Measurements from ENCODE around the gene MSI2.

The MSI2 gene

DNA sequence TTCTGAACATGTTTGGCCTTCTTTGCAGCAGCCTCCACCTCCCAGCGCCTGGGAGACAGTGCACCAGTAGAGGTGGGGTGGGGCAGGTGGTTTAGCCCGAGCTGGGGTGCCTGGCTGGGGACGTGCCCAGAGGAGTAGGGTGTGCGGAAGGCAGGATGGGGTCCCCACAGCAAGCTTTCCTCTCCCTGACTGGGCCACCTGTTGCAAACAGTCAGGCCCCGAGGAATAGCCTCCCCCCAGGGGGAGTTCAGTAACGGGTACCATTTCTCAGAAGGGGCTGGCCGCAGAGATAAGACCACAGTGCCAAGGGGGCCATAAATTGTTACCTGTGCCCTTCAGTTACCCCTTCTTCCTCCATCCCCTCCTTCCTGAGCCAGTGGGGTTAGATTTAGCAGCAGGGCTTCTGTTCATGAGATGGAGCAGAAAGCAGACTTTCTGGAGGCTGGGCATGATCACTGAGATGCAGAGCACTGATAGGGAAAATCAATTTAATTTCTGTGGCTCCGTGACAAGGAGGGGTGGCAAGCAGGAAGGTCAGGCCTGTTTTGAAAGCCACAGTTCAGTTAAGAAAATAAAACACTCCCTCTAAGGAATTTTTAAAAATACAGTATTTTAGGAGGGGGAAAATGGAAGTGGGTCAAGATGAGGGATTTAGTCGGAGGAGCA is 181.9 kb downstream of the MSI2 start:
- no peak for DNase-seq (ENCODE audit: low read depth)
- TF ChIP-seq, protein P1, sequence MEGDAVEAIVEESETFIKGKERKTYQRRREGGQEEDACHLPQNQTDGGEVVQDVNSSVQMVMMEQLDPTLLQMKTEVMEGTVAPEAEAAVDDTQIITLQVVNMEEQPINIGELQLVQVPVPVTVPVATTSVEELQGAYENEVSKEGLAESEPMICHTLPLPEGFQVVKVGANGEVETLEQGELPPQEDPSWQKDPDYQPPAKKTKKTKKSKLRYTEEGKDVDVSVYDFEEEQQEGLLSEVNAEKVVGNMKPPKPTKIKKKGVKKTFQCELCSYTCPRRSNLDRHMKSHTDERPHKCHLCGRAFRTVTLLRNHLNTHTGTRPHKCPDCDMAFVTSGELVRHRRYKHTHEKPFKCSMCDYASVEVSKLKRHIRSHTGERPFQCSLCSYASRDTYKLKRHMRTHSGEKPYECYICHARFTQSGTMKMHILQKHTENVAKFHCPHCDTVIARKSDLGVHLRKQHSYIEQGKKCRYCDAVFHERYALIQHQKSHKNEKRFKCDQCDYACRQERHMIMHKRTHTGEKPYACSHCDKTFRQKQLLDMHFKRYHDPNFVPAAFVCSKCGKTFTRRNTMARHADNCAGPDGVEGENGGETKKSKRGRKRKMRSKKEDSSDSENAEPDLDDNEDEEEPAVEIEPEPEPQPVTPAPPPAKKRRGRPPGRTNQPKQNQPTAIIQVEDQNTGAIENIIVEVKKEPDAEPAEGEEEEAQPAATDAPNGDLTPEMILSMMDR (conservative IDR thresholded peaks at IDR 0.05; ENCODE audit: low read depth, low read length), result no peak
- no peak overlapping the region for H3K4me3 ChIP-seq (ENCODE audit: low read depth, low read length)

DNA sequence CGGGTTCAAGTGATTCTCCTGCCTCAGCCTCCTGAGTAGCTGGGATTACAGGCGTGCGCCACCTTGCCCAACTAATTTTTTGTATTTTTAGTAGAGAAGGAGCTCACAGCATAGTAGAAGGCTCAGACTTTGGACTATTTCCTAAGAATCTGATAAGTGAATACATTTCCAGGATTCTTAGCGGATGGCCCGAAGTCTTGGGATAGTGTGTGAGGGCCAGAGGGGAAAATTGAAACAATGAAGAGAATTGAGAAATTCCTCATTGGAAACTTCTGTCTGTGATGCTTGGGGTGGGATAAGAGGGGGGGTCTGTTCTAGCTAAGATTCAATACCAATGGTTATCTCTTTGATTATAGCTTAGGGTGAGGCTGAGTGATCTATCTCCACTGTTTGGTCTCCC is 183.3 kb downstream of the MSI2 start:
- TF ChIP-seq, protein P1 (conservative IDR thresholded peaks at IDR 0.05; ENCODE audit: low read depth, low read length), result no peak
- DNase-seq (ENCODE audit: low read depth), result no peak
- H3K4me3 ChIP-seq (ENCODE audit: low read depth, low read length), result no peak overlapping the region

DNA sequence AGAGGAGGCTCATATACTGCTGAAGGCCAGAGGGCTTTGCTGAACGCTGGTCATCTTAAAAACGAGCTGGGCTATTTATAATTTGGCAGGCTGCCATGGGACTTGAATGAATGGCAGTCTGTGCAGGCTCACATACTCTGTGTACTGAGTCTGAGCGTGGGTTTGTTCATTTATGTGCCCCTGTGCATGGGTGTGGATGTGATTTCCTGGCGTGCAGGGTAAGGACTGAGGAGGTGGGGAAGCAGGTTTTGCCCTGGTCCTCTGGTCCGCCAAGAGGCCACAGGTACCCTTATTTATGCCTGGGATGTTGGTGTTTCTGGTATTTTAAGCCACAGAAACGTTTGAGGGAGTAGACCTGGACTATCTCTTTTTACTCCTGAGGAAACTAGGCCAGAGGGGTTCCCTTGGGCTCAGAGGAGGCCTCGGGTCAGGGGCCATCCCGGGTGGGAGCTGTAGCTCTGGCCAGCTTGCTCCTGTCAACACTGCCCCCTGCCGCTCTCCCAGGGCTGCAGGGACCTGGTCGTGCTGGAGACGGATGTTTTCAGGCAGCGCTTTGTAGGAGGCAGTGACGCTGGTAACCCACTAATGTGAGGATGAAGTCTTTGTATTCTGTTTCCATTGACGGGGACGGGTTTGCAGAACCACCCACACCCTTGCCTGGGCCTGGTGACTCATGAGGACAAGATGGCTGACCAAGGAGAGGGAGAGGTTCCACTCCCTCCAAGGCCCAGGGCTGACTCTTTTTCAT is 184.4 kb downstream of the MSI2 start:
- DNase-seq (ENCODE audit: low read depth), result peak; percentile 94
- no peak overlapping the region for H3K4me3 ChIP-seq (ENCODE audit: low read depth, low read length)
- TF ChIP-seq, protein P1 (conservative IDR thresholded peaks at IDR 0.05; ENCODE audit: low read depth, low read length), result peak; percentile 80

DNA sequence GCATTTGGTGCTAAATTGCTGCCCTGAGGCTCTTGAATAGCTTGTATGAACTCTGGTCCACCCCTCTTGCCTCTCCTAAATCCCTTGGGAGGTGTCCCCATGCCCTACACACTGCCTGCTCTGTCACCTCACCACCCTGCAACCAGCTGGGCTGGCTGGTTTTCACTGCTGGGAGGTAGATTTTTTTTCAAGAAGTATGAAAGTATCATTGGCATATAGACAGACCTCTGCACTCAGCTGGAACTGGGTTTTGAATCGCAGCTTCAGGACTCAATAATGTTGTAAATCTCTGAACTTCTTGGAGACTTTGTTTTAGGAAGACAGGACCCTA is 184.9 kb downstream of the MSI2 start:
- no peak overlapping the region for H3K4me3 ChIP-seq (ENCODE audit: low read depth, low read length)
- TF ChIP-seq, protein P1 (conservative IDR thresholded peaks at IDR 0.05; ENCODE audit: low read depth, low read length), result no peak
- no peak for DNase-seq (ENCODE audit: low read depth)

DNA sequence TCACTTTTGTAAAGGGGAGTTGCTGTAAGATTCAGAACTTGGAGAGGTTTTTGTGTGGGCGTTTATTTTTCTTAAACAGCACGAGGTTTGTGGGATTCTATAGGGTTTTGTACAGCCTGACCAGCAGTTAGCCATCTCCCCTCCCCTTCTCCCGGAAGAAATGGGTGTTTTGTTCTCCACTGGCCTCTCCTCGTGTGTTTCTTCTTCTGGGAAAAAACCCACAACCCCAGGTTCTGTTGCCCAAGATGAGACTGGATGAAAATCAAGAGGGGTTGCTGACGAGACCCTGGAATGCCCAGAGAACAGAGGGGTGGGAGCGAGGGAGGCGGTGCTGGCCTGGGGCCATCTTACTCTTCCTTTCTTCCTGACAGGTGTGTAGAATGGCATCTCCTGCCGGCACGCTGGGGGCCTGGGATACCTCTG is 186.1 kb downstream of the MSI2 start:
- TF ChIP-seq, protein P1 (conservative IDR thresholded peaks at IDR 0.05; ENCODE audit: low read depth, low read length), result no peak
- DNase-seq (ENCODE audit: low read depth), result peak; percentile 82
- no peak overlapping the region for H3K4me3 ChIP-seq (ENCODE audit: low read depth, low read length)

DNA sequence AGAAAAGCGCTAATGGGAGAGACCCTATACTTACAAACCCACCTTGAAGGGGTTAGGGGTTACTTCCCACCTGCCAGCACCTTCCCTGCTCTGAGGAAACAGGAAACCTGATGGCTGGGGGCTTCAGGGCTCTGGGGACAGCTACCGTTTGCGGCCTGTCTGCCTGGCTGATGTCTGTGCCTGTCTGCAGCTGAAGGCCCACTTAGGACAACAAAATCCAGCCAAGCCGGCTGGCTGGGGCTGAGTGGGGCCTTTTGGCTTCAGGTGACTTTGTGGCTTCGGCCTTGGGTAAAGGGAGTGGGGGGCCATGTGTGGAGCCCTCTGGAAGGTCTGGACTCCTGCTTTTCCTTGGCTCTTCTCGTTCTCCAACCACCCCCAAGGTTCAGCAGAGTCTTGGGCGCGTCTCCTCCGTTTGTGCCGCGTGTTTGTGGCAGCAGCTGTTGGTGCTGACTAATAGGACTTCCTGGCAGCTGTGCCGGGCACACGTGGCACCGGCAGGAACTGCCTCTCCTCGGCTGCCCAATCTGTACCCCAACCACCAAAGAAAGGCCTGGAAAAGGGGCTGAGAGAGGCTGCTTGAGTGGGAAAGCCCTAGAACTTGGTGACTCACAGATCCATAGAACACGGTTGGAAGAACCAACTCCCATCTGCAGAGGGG is 186.7 kb downstream of the MSI2 start:
- DNase-seq (ENCODE audit: low read depth), result no peak
- TF ChIP-seq, protein P1 (conservative IDR thresholded peaks at IDR 0.05; ENCODE audit: low read depth, low read length), result no peak
- no peak overlapping the region for H3K4me3 ChIP-seq (ENCODE audit: low read depth, low read length)

Measured in choroid plexus epithelial cell (primary cell).